Loucy (cell line): Measurements from ENCODE around the gene NDE1.

ENCODE experiments used
- H2AFZ ChIP-seq: fragments of 200-600 bp; sonication (generic); 2 replicates; pipeline ENCODE4 v1.6.0; 2016; ENCODE audit warnings: antibody characterized with exemption, mild to moderate bottlenecking, low read length, moderate library complexity
- H3F3A ChIP-seq: fragments of 200-600 bp; 2 replicates; pipeline ENCODE4 v1.6.0; 2016; ENCODE audit warnings: antibody characterized with exemption, low read depth, mild to moderate bottlenecking
- H3K27me3 ChIP-seq: fragments of 200-600 bp; sonication (generic); 2 replicates; pipeline ENCODE4 v1.6.1; 2014; ENCODE audit warnings: low read length, mild to moderate bottlenecking; ENCODE audit not compliant: insufficient read depth, poor library complexity, severe bottlenecking
- H3K36me3 ChIP-seq: fragments of 200-600 bp; sonication (generic); 2 replicates; pipeline ENCODE4 v1.6.1; 2016; ENCODE audit warnings: low read length; ENCODE audit not compliant: insufficient read depth
- H3K4me1 ChIP-seq: fragments of 200-600 bp; sonication (generic); 2 replicates; pipeline ENCODE4 v1.5.1; 2014; ENCODE audit warnings: low read length, mild to moderate bottlenecking; ENCODE audit not compliant: insufficient read depth, poor library complexity, severe bottlenecking
- H3K4me2 ChIP-seq: fragments of 200-600 bp; sonication (generic); 2 replicates; pipeline ENCODE4 v1.6.0; 2014; ENCODE audit warnings: antibody characterized with exemption, low read length, low read depth, mild to moderate bottlenecking; ENCODE audit not compliant: poor library complexity, severe bottlenecking
- H3K4me3 ChIP-seq: fragments of 200-600 bp; sonication (generic); 2 replicates; pipeline ENCODE4 v1.5.1; 2014; ENCODE audit warnings: low read length, mild to moderate bottlenecking, mixed read lengths; ENCODE audit not compliant: poor library complexity, severe bottlenecking
- H3K79me2 ChIP-seq: fragments of 200-600 bp; sonication (generic); 2 replicates; pipeline ENCODE4 v1.6.1; 2014; ENCODE audit warnings: low read length; ENCODE audit not compliant: insufficient read depth
- H3K9ac ChIP-seq: fragments of 200-600 bp; sonication (generic); 2 replicates; pipeline ENCODE4 v1.6.0; 2014; ENCODE audit warnings: mild to moderate bottlenecking, low read depth, low read length, moderate library complexity; ENCODE audit not compliant: poor library complexity, severe bottlenecking
- H3K9me2 ChIP-seq: fragments of 200-600 bp; sonication (generic); replicated peaks from 2 replicates; pipeline ENCODE4 v1.6.1; 2016; ENCODE audit warnings: low read depth, low read length, mixed read lengths
- H3K9me3 ChIP-seq: fragments of 200-600 bp; sonication (generic); 2 replicates; pipeline ENCODE4 v1.6.1; 2014; ENCODE audit warnings: mild to moderate bottlenecking, antibody characterized with exemption, low read length, low read depth; ENCODE audit not compliant: insufficient read depth
- H4K20me1 ChIP-seq: fragments of 200-600 bp; sonication (generic); 2 replicates; pipeline ENCODE4 v1.6.0; 2014; ENCODE audit warnings: antibody characterized with exemption, low read length, mild to moderate bottlenecking; ENCODE audit not compliant: insufficient read depth, poor library complexity, severe bottlenecking
- CTCF ChIP-seq: fragments of 200-600 bp; sonication (generic); conservative IDR thresholded peaks from 2 replicates; pipeline ENCODE4 v1.5.1; 2014; ENCODE audit warnings: mild to moderate bottlenecking, antibody characterized with exemption, low read length
- EZH2phosphoT487 ChIP-seq: fragments of 200-600 bp; IDR thresholded peaks from 2 replicates; pipeline ENCODE4 v1.6.1; 2018; ENCODE audit warnings: antibody characterized with exemption, mild to moderate bottlenecking, moderate library complexity, borderline replicate concordance

The NDE1 gene

GRCh38 chr16:15715221-15715620, 65.2 kb downstream of the NDE1 start:
- H3K4me3 ChIP-seq: no peak overlapping the region
- H3K4me2 ChIP-seq: no peak overlapping the region
- no peaks in the 10 kb centered on the region for H3K27me3 ChIP-seq
- no peaks in the 10 kb centered on the region for H3K9me3 ChIP-seq
- H3K36me3 ChIP-seq: no peaks in the 10 kb centered on the region
- TF ChIP-seq CTCF: no peak
- no peak for TF ChIP-seq EZH2phosphoT487
- H2AFZ ChIP-seq: no peak overlapping the region
- H4K20me1 ChIP-seq: no peaks in the 10 kb centered on the region
- no peaks in the 10 kb centered on the region for H3K79me2 ChIP-seq
- H3K4me1 ChIP-seq: no peaks in the 10 kb centered on the region
- no peaks in the 10 kb centered on the region for H3K9me2 ChIP-seq
- H3K9ac ChIP-seq: no peak overlapping the region
- no peaks in the 10 kb centered on the region for H3F3A ChIP-seq

- no peaks in the 10 kb centered on the region for H3K79me2 ChIP-seq
- H3K27me3 ChIP-seq: no peaks in the 10 kb centered on the region
- H2AFZ ChIP-seq: no peak overlapping the region
- H4K20me1 ChIP-seq: no peaks in the 10 kb centered on the region
- H3K36me3 ChIP-seq: no peaks in the 10 kb centered on the region
- H3K4me2 ChIP-seq: no peak overlapping the region
- H3K9me2 ChIP-seq: no peaks in the 10 kb centered on the region
- H3K9me3 ChIP-seq: no peaks in the 10 kb centered on the region
- H3F3A ChIP-seq: no peaks in the 10 kb centered on the region
- no peaks in the 10 kb centered on the region for H3K4me1 ChIP-seq
- no peak for TF ChIP-seq EZH2phosphoT487
- no peak for TF ChIP-seq CTCF
- H3K4me3 ChIP-seq: no peak overlapping the region
- H3K9ac ChIP-seq: no peak overlapping the region
Measured at GRCh38 chr16:15716694-15717447, 66.8 kb downstream of the NDE1 start.

- no peak for TF ChIP-seq CTCF
- TF ChIP-seq EZH2phosphoT487: no peak
- H3K4me1 ChIP-seq: no peaks in the 10 kb centered on the region
- H3K79me2 ChIP-seq: no peaks in the 10 kb centered on the region
- no peak overlapping the region for H2AFZ ChIP-seq
- H3K36me3 ChIP-seq: peaks cover 4% of the 10 kb centered on the region; the same call in 1 of the 2 replicates
- no peak overlapping the region for H3K4me2 ChIP-seq
- no peaks in the 10 kb centered on the region for H3F3A ChIP-seq
- H3K9me2 ChIP-seq: no peaks in the 10 kb centered on the region
- H3K27me3 ChIP-seq: no peaks in the 10 kb centered on the region
- no peak overlapping the region for H3K4me3 ChIP-seq
- H3K9ac ChIP-seq: no peak overlapping the region
- H3K9me3 ChIP-seq: no peaks in the 10 kb centered on the region
- H4K20me1 ChIP-seq: no peaks in the 10 kb centered on the region
Measured at GRCh38 chr16:15721018-15721417, 71.0 kb downstream of the NDE1 start.
